Peyer's patch (tissue), 4 donors: ENCODE data around the gene SCRG1. TPM values are rescaled to one million over a fixed set of nuclear protein-coding genes. Genes with fewer than 3 reads are reported as not detected.

Source experiments
- DNase-seq, 3 donors: peaks; one replicate each; pipeline ENCODE4 v3.0.0-alpha.2; 2017 to 2019
- H3K27ac ChIP-seq, 4 donors: fragments of 200-600 bp; sonication (generic); one replicate each; pipeline ENCODE4 v1.5.1; 2016 to 2019
- H3K27me3 ChIP-seq, 2 donors: fragments of 200-600 bp; sonication (generic); one replicate each; pipeline ENCODE4 v1.5.1; 2019
- H3K36me3 ChIP-seq, 3 donors: fragments of 200-600 bp; sonication (generic); one replicate each; pipeline ENCODE4 v1.5.1; 2016 to 2019
- H3K4me1 ChIP-seq, 4 donors: fragments of 200-600 bp; sonication (generic); one replicate each; pipeline ENCODE4 v1.5.1; 2016 to 2019
- H3K4me3 ChIP-seq, 4 donors: fragments of 200-600 bp; sonication (generic); 1 replicate in 3 of 4; 2 replicates in 1 of 4; pipeline ENCODE4 v1.5.1; 2016 to 2019; ENCODE audit warnings: mild to moderate bottlenecking in 1 of 4
- H3K9me3 ChIP-seq, 4 donors: fragments of 200-600 bp; sonication (generic); one replicate each; pipeline ENCODE4 v1.5.1; 2016 to 2019; ENCODE audit warnings: mild to moderate bottlenecking in 1 of 4
- CTCF ChIP-seq, 6 experiments: fragments of 450-650 bp in 4 of 6; fragments of 200-600 bp in 2 of 6; sonication (generic) in 1 of 6; IDR thresholded peaks; one replicate each; pipeline ENCODE4 v1.5.1; 2017 to 2019; ENCODE audit warnings: antibody characterized with exemption in 6 of 6, mild to moderate bottlenecking in 3 of 6, moderate library complexity in 1 of 6
- POLR2A ChIP-seq, 2 donors: fragments of 450-650 bp; IDR thresholded peaks; one replicate each; pipeline ENCODE4 v1.5.1; 2017; ENCODE audit warnings: antibody characterized with exemption in 2 of 2, mild to moderate bottlenecking in 2 of 2, moderate library complexity in 2 of 2
- total RNA-seq, 4 donors: library from RNA; depleted of rRNA; stranded (reverse); fragments of >200 nt; gene quantifications; one replicate each; pipeline ENCODE4 v1.1.0, GENCODE V29; 2016

The SCRG1 gene
- total RNA-seq, result not detected

DNA sequence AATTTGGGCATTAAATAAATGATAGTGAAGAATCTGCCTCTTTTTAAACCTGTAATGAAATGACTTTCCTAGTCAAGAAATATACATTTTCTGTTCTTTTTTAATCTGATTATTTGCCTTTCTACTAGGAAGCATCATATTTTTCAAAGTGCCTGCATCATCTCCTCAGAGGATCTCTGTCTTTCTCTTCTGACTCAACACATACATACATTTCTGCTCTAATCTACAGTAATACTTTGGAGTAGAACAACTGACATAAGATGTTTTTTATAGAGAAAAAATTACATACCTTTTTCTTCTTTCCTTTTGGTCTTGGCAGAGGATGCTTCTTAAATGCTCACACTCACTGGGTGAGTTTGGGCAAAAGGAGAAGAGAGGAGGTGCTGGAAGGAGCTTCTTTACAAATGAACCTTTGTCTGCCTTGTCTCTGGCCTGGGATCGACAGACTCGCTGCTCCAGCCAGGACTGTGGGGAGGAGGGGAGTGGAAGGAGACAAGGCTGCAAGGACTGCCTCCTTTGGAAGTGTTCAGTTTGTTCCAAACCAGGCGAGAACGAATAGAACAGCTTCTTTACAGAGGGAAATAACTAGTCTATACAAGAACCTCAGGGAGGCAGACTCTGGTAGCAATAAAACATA, at the start of gene SCRG1:
Gene SCRG1 (minus strand): TSS at position 338 of the 637 bp plus-strand sequence. CDS start 7,702 bp downstream, outside the sequence.
- no peak within 1 kb of the TSS for H3K27ac ChIP-seq
- H3K4me3 ChIP-seq, result no peak within 1 kb of the TSS
- no peaks in the 10 kb centered on the region for H3K36me3 ChIP-seq

DNA sequence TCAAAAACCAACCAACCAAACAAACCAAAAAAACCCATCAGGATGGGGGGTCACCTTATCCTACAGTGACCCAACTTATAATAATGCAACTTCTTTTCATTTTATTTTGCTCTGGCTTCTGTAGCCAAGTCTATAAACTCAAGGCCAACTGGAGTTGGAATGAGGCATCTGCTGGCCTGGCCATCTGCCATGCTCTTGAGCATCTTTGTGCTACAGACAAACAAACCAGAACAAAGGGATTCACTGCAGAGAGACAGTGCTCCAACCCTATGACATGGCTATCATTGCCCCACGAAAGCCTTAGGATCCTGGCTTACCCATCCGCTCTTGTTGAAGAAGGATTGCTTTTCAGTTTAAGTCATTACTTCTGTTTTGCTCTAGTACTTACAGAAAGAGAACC, 49.2 kb upstream of the SCRG1 start:
- H3K27ac ChIP-seq, result peak overlapping the region in 1 of 4 donors; percentile 4
- H3K4me1 ChIP-seq, result peaks cover 0 to 4% (median 0%) of the 10 kb centered on the region in 4 donors
- no peaks in the 10 kb centered on the region for H3K9me3 ChIP-seq
- H3K4me3 ChIP-seq, result no peak overlapping the region
- TF ChIP-seq CTCF (IDR thresholded peaks at IDR 0.05), result no peak
- TF ChIP-seq POLR2A (IDR thresholded peaks at IDR 0.05), result no peak
- DNase-seq, result no peak
- H3K36me3 ChIP-seq, result no peaks in the 10 kb centered on the region
- H3K27me3 ChIP-seq, result no peaks in the 10 kb centered on the region

More for the DNA sequence above, at the start of gene SCRG1:
- H3K9me3 ChIP-seq, result no peaks in the 10 kb centered on the region
- H3K27me3 ChIP-seq, result no peaks in the 10 kb centered on the region
- DNase-seq, result no peak
- H3K4me1 ChIP-seq, result no peaks in the 10 kb centered on the region
- TF ChIP-seq POLR2A (IDR thresholded peaks at IDR 0.05), result no peak
- no peak for TF ChIP-seq CTCF (IDR thresholded peaks at IDR 0.05)

DNA sequence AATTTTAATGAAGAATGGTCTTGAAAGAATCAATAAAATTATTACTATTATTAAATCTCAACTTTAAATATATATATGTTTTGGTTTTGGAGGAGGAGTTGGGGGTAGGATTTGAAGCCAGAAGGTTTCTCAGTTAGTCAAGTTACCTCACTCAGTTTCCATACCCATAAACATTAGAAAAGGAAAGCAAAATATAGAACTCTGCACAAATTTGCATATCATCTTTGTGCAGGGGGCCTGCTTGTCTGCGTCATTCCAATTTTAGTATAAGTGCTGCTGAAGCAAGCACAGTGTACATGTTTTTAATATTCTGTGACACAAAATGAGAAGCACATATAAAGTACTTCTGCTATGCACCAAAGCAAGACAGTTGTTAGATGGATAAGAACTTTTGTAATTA, 47.5 kb upstream of the SCRG1 start:
- no peaks in the 10 kb centered on the region for H3K9me3 ChIP-seq
- no peaks in the 10 kb centered on the region for H3K27me3 ChIP-seq
- no peaks in the 10 kb centered on the region for H3K36me3 ChIP-seq
- TF ChIP-seq POLR2A (IDR thresholded peaks at IDR 0.05) (no peak), CTCF (IDR thresholded peaks at IDR 0.05) (no peak)
- no peak for DNase-seq
- H3K4me3 ChIP-seq, result no peak overlapping the region
- peaks cover 0 to 4% (median 0%) of the 10 kb centered on the region in 4 donors for H3K4me1 ChIP-seq
- H3K27ac ChIP-seq, result no peak overlapping the region

DNA sequence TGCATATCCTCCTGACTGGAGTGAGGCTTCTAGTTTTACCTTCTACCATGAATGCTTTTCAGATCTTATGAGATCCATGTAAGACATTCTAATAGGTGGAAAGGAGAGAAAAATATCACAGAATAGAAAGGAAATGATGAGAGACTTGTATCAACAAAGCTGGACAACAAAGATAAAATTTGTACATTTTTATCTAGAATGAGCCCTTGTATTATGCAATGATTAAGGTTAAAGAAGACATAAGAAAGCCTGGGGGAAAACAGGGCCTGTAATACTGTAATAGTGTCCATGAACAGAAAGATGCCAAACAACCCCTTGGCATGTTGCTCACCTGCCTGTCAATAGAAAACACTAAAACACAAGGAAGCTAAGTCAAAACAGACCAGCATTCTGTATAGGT, 44.2 kb upstream of the SCRG1 start:
- Histone ChIP-seq H3K4me3 (no peak overlapping the region), H3K27ac (no peak overlapping the region), H3K4me1 (peaks cover 0 to 2% (median 0%) of the 10 kb centered on the region in 4 donors), H3K9me3 (no peaks in the 10 kb centered on the region), H3K27me3 (no peaks in the 10 kb centered on the region), H3K36me3 (no peaks in the 10 kb centered on the region)
- TF ChIP-seq CTCF (IDR thresholded peaks at IDR 0.05) (no peak), POLR2A (IDR thresholded peaks at IDR 0.05) (no peak)
- DNase-seq, result no peak

- H3K9me3 ChIP-seq, result no peaks in the 10 kb centered on the region
Observed at GRCh38 chr4:173442223-173442932, 43.5 kb upstream of the SCRG1 start.

More at GRCh38 chr4:173442223-173442932, 43.5 kb upstream of the SCRG1 start:
- H3K27ac ChIP-seq, result no peak overlapping the region
- H3K4me1 ChIP-seq, result no peaks in the 10 kb centered on the region
- H3K36me3 ChIP-seq, result no peaks in the 10 kb centered on the region
- no peak for TF ChIP-seq CTCF (IDR thresholded peaks at IDR 0.05)
- TF ChIP-seq POLR2A (IDR thresholded peaks at IDR 0.05), result no peak
- no peak overlapping the region for H3K4me3 ChIP-seq
- H3K27me3 ChIP-seq, result no peaks in the 10 kb centered on the region
- no peak for DNase-seq
